Gastrocnemius medialis (tissue), 4 donors: ENCODE data around the gene OR10C1. TPM values are rescaled to one million over a fixed set of nuclear protein-coding genes. Genes with fewer than 3 reads are reported as not detected.
"Not testable (repeated sequence)": the region's sequence is repeated elsewhere in the genome, so short reads cannot be mapped to it uniquely, and the experiment has no call there.

Experiments
- ATAC-seq, 2 donors: fragments of 150-250 bp; one replicate each; pipeline ENCODE4 v1.9.1; 2016
- DNase-seq, 2 donors: peaks; one replicate each; pipeline ENCODE4 v3.0.0-alpha.2; 2019
- H3K27ac ChIP-seq, 4 donors: fragments of 200-600 bp; sonication (generic); 1 replicate in 1 of 4; 2 replicates in 3 of 4; pipeline ENCODE4 v1.5.1; 2016 to 2018; ENCODE audit warnings: mild to moderate bottlenecking in 2 of 4, moderate library complexity in 1 of 4
- H3K27me3 ChIP-seq, 3 donors: fragments of 200-600 bp; sonication (generic) in 2 of 3; 1 replicate in 1 of 3; 2 replicates in 2 of 3; pipeline versions ENCODE4 v1.5.1 to v1.6.0; 2016 to 2019; ENCODE audit warnings: mild to moderate bottlenecking in 1 of 3, moderate library complexity in 1 of 3
- H3K36me3 ChIP-seq, 2 donors: fragments of 200-600 bp; sonication (generic) in 1 of 2; one replicate each; pipeline ENCODE4 v1.5.1; 2017 to 2018
- H3K4me1 ChIP-seq, 2 donors: fragments of 200-600 bp; sonication (generic) in 1 of 2; one replicate each; pipeline ENCODE4 v1.5.1; 2016 to 2017; ENCODE audit warnings: mild to moderate bottlenecking in 2 of 2
- H3K4me3 ChIP-seq, 4 donors: fragments of 200-600 bp; sonication (generic) in 3 of 4; 1 replicate in 1 of 4; 2 replicates in 3 of 4; pipeline ENCODE4 v1.5.1; 2016 to 2019; ENCODE audit warnings: mild to moderate bottlenecking in 2 of 4
- H3K9me3 ChIP-seq, 3 donors: fragments of 200-600 bp; sonication (generic) in 2 of 3; 1 replicate in 1 of 3; 2 replicates in 2 of 3; pipeline ENCODE4 v1.5.1; 2016 to 2019
- CTCF ChIP-seq, 5 experiments: fragments of 450-650 bp in 3 of 5; fragments of 200-600 bp in 2 of 5; sonication (generic) in 2 of 5; IDR thresholded peaks in 4 of 5; conservative IDR thresholded peaks in 1 of 5; 1 replicate in 4 of 5; 2 replicates in 1 of 5; pipeline ENCODE4 v1.5.1; 2016 to 2019; ENCODE audit warnings: antibody characterized with exemption in 5 of 5, mild to moderate bottlenecking in 3 of 5, moderate library complexity in 3 of 5
- POLR2A ChIP-seq, 2 donors: fragments of 450-650 bp; IDR thresholded peaks; one replicate each; pipeline ENCODE4 v1.6.1; 2017; ENCODE audit warnings: antibody characterized with exemption in 2 of 2, mild to moderate bottlenecking in 2 of 2, moderate library complexity in 2 of 2
- in situ Hi-C, 4 donors: fragments of 200-750 bp; cut with MboI; loops; one replicate each; pipeline versions ENCODE4 v1.15.0 to v1.8.0; 2017; ENCODE audit warnings: low sequenced_read_pairs in 4 of 4
- intact Hi-C: fragments of 100-400 bp; cut with DNase I; formaldehyde crosslinking; loops from one replicate; pipeline ENCODE4 v1.15.1; 2023; ENCODE audit warnings: low total_unique reads
- total RNA-seq, 4 donors: library from RNA; depleted of rRNA; stranded (reverse); fragments of >200 nt; gene quantifications; one replicate each; pipeline versions ENCODE4 v1.1.0 to v1.2.3, GENCODE V29; 2016

Gene OR10C1
- total RNA-seq, 4 donors from 2014 or later = not detected

- Histone ChIP-seq H3K4me1 (no peaks in the 10 kb centered on the region), H3K27me3 (no peaks in the 10 kb centered on the region), H3K9me3 (no peaks in the 10 kb centered on the region), H3K4me3 (no peak overlapping the region), H3K36me3 (no peaks in the 10 kb centered on the region), H3K27ac (no peak overlapping the region)
- in situ Hi-C loops (no loop called here), intact Hi-C loops (no loop called here)
- DNase-seq (no peak), ATAC-seq (no peak)
- no peak for TF ChIP-seq CTCF (IDR thresholded peaks at IDR 0.05 in 4 of 5, conservative IDR thresholded peaks at IDR 0.05 in 1 of 5)
- no peak for TF ChIP-seq POLR2A (IDR thresholded peaks at IDR 0.05)
Observed at GRCh38 chr6:29419516-29419915, 19.6 kb upstream of the OR10C1 start.

- no peak for DNase-seq
Observed at GRCh38 chr6:29424168-29424567, 14.9 kb upstream of the OR10C1 start.

GRCh38 chr6:29424575-29424974, 14.5 kb upstream of the OR10C1 start:
- ATAC-seq = no peak
- no peaks in the 10 kb centered on the region for H3K36me3 ChIP-seq
- intact Hi-C loops = no loop called here

More at GRCh38 chr6:29424168-29424567, 14.9 kb upstream of the OR10C1 start:
- Histone ChIP-seq H3K27ac (no peak overlapping the region), H3K27me3 (no peaks in the 10 kb centered on the region), H3K4me3 (no peak overlapping the region), H3K9me3 (no peaks in the 10 kb centered on the region), H3K4me1 (no peaks in the 10 kb centered on the region), H3K36me3 (no peaks in the 10 kb centered on the region)
- TF ChIP-seq CTCF (IDR thresholded peaks at IDR 0.05 in 4 of 5, conservative IDR thresholded peaks at IDR 0.05 in 1 of 5) = no peak
- no peak for TF ChIP-seq POLR2A (IDR thresholded peaks at IDR 0.05)
- intact Hi-C loops = no loop called here
- ATAC-seq = no peak
- in situ Hi-C loops = no loop called here

GRCh38 chr6:29425075-29425474, 14.0 kb upstream of the OR10C1 start:
- no peaks in the 10 kb centered on the region for H3K27me3 ChIP-seq
- DNase-seq = no peak
- H3K4me1 ChIP-seq = no peaks in the 10 kb centered on the region
- intact Hi-C loops = no loop called here
- in situ Hi-C loops = no loop called here
- H3K36me3 ChIP-seq = no peaks in the 10 kb centered on the region
- TF ChIP-seq POLR2A (IDR thresholded peaks at IDR 0.05) = no peak
- TF ChIP-seq CTCF (IDR thresholded peaks at IDR 0.05 in 4 of 5, conservative IDR thresholded peaks at IDR 0.05 in 1 of 5) = no peak
- no peak for ATAC-seq
- no peaks in the 10 kb centered on the region for H3K9me3 ChIP-seq
- no peak overlapping the region for H3K4me3 ChIP-seq
- H3K27ac ChIP-seq = no peak overlapping the region

More at GRCh38 chr6:29424575-29424974, 14.5 kb upstream of the OR10C1 start:
- TF ChIP-seq CTCF (IDR thresholded peaks at IDR 0.05 in 4 of 5, conservative IDR thresholded peaks at IDR 0.05 in 1 of 5) (no peak), POLR2A (IDR thresholded peaks at IDR 0.05) (no peak)
- Histone ChIP-seq H3K27ac (no peak overlapping the region), H3K27me3 (no peaks in the 10 kb centered on the region), H3K4me3 (no peak overlapping the region), H3K9me3 (no peaks in the 10 kb centered on the region), H3K4me1 (no peaks in the 10 kb centered on the region)
- in situ Hi-C loops = no loop called here
- no peak for DNase-seq

GRCh38 chr6:29426654-29427053, 12.5 kb upstream of the OR10C1 start:
- H3K27ac ChIP-seq = no peak overlapping the region
- intact Hi-C loops = no loop called here
- H3K4me1 ChIP-seq = no peaks in the 10 kb centered on the region
- no peak overlapping the region for H3K4me3 ChIP-seq
- in situ Hi-C loops = no loop called here
- no peaks in the 10 kb centered on the region for H3K27me3 ChIP-seq
- DNase-seq (no peak), ATAC-seq (no peak)
- H3K36me3 ChIP-seq = no peaks in the 10 kb centered on the region
- TF ChIP-seq POLR2A (IDR thresholded peaks at IDR 0.05) (no peak), CTCF (IDR thresholded peaks at IDR 0.05 in 4 of 5, conservative IDR thresholded peaks at IDR 0.05 in 1 of 5) (no peak)
- no peaks in the 10 kb centered on the region for H3K9me3 ChIP-seq

GRCh38 chr6:29436730-29437129, 2.4 kb upstream of the OR10C1 start:
- intact Hi-C loops, H3K9me3 ChIP-seq, H3K36me3 ChIP-seq, ATAC-seq, in situ Hi-C loops, DNase-seq, H3K4me3 ChIP-seq, H3K4me1 ChIP-seq, H3K27ac ChIP-seq, H3K27me3 ChIP-seq: not testable (repeated sequence)
